Transverse colon (tissue), 4 donors: Measurements from ENCODE around the gene ELAVL2. TPM values are rescaled to one million over a fixed set of nuclear protein-coding genes. Genes with fewer than 3 reads are reported as not detected.

Experiments used
- DNase-seq: peaks from one replicate; pipeline ENCODE4 v3.0.0-alpha.2; 2019
- H3K27ac ChIP-seq, 4 donors: fragments of 200-600 bp; sonication (generic); 2 replicates each; pipeline ENCODE4 v1.5.1; 2016 to 2018; ENCODE audit warnings: inconsistent platforms in 4 of 4
- H3K27me3 ChIP-seq: fragments of 200-600 bp; sonication (generic); 2 replicates; pipeline ENCODE4 v1.5.1; 2017; ENCODE audit warnings: inconsistent platforms
- H3K36me3 ChIP-seq, 4 donors: fragments of 200-600 bp; sonication (generic); 2 replicates each; pipeline ENCODE4 v1.5.1; 2017 to 2019; ENCODE audit warnings: inconsistent platforms in 4 of 4
- H3K4me1 ChIP-seq, 4 donors: fragments of 200-600 bp; sonication (generic); 2 replicates each; pipeline ENCODE4 v1.5.1; 2017 to 2020; ENCODE audit warnings: inconsistent platforms in 4 of 4
- H3K4me3 ChIP-seq, 4 donors: fragments of 200-600 bp; sonication (generic); 1 replicate in 1 of 4; 2 replicates in 3 of 4; pipeline versions ENCODE4 v1.5.1 to v1.6.1; 2017 to 2019; ENCODE audit warnings: inconsistent platforms in 4 of 4
- H3K9me3 ChIP-seq, 2 donors: fragments of 200-600 bp; sonication (generic); 2 replicates each; pipeline ENCODE4 v1.5.1; 2017 to 2019; ENCODE audit warnings: inconsistent platforms in 2 of 2
- CTCF ChIP-seq, 5 experiments: fragments of 200-600 bp in 3 of 5; fragments of 450-650 bp in 2 of 5; sonication (generic) in 3 of 5; IDR thresholded peaks; 1 replicate in 2 of 5; 2 replicates in 3 of 5; pipeline ENCODE4 v1.5.1; 2016 to 2017; ENCODE audit warnings: antibody characterized with exemption in 5 of 5, inconsistent platforms in 3 of 5, mild to moderate bottlenecking in 2 of 5, moderate library complexity in 1 of 5
- EP300 ChIP-seq: sonication (generic); formaldehyde crosslinking; IDR thresholded peaks from one replicate; pipeline ENCODE4 v1.6.1; 2017; ENCODE audit warnings: antibody characterized with exemption, low read depth
- POLR2A ChIP-seq: fragments of 450-650 bp; IDR thresholded peaks from one replicate; pipeline ENCODE4 v1.6.1; 2016; ENCODE audit warnings: antibody characterized with exemption, mild to moderate bottlenecking, moderate library complexity
- POLR2AphosphoS5 ChIP-seq, 3 donors: sonication (generic); formaldehyde crosslinking; IDR thresholded peaks; one replicate each; pipeline ENCODE4 v1.6.1; 2016; ENCODE audit warnings: antibody characterized with exemption in 3 of 3
- WGBS, 2 donors: methylation state at CpG; one replicate each; pipeline ENCODE4 v1.1.5; 2018; ENCODE audit warnings: low coverage in 1 of 2; 5-methylcytosine and 5-hydroxymethylcytosine counted together
- in situ Hi-C, 4 donors: fragments of 200-750 bp; cut with MboI; loops; one replicate each; pipeline versions ENCODE4 v1.15.0 to v1.15.1; 2017; ENCODE audit warnings: low sequenced_read_pairs in 3 of 4, low pct_ligation_motif_present in 1 of 4, low pct_unique_long_range_greater_than_20kb in 1 of 4
- intact Hi-C: fragments of 100-400 bp; cut with DNase I; formaldehyde crosslinking; loops from one replicate; pipeline ENCODE4 v1.15.1; 2023; ENCODE audit warnings: low total_unique reads
- total RNA-seq, 4 donors: library from RNA; depleted of rRNA; stranded (reverse); fragments of >200 nt; gene quantifications; one replicate each; pipeline ENCODE4 v1.1.0, GENCODE V29; 2016

Gene ELAVL2
- total RNA-seq, 4 donors from 2014 or later = 0.41 to 2.2 (median 0.60) TPM; not detected in 1

- Histone ChIP-seq H3K4me3 (no peak overlapping the region), H3K4me1 (no peaks in the 10 kb centered on the region), H3K27me3 (no peaks in the 10 kb centered on the region), H3K27ac (no peak overlapping the region), H3K9me3 (no peaks in the 10 kb centered on the region), H3K36me3 (no peaks in the 10 kb centered on the region)
- TF ChIP-seq POLR2A (no peak), POLR2AphosphoS5 (IDR thresholded peaks at IDR 0.05) (no peak), EP300 (no peak), CTCF (IDR thresholded peaks at IDR 0.05) (no peak)
- no peak for DNase-seq
- in situ Hi-C loops (loop anchor here in 1 of 4 donors (10.0 kb wide), 1 partner anchor 63 kb away; no protein-coding TSS in a partner anchor), intact Hi-C loops (no loop called here)
Observed at GRCh38 chr9:23721466-23721865, 104.6 kb downstream of the ELAVL2 start.

- Histone ChIP-seq H3K4me3 (no peak overlapping the region), H3K36me3 (no peaks in the 10 kb centered on the region), H3K9me3 (no peaks in the 10 kb centered on the region), H3K27ac (no peak overlapping the region), H3K4me1 (no peaks in the 10 kb centered on the region), H3K27me3 (no peaks in the 10 kb centered on the region)
- DNase-seq = no peak
- in situ Hi-C loops (no loop called here), intact Hi-C loops (no loop called here)
- TF ChIP-seq POLR2A (no peak), EP300 (no peak), CTCF (IDR thresholded peaks at IDR 0.05) (no peak), POLR2AphosphoS5 (IDR thresholded peaks at IDR 0.05) (no peak)
- WGBS, 2 donors = 66 to 81% methylated on average over 2 of the region's 2 CpGs
Observed at GRCh38 chr9:23717505-23717904, 108.5 kb downstream of the ELAVL2 start.

DNA sequence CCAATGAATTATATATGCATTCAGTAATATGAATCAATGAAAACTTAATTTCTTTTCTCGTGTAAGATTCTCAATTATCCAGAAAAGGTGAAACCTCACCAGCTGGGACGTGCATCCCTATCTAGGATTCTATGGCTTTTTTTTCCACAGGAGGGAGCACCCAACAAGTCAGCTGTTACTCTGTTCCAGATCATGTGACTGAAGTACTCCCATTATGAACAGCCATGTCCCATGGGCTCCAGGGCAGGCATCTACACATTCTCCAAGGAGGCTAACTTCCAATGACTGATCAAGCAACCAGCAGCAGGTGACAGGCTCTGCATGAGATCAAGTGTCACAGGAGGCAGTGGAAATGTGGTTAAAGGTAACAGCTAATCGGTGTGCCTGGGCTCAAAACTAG lies 118.8 kb downstream of the ELAVL2 start:
- no peaks in the 10 kb centered on the region for H3K36me3 ChIP-seq
- TF ChIP-seq CTCF (IDR thresholded peaks at IDR 0.05) (no peak), POLR2AphosphoS5 (IDR thresholded peaks at IDR 0.05) (no peak), POLR2A (no peak), EP300 (no peak)
- DNase-seq = no peak
- no peaks in the 10 kb centered on the region for H3K9me3 ChIP-seq
- H3K27me3 ChIP-seq = no peaks in the 10 kb centered on the region
- H3K4me1 ChIP-seq = no peaks in the 10 kb centered on the region
- in situ Hi-C loops = no loop called here
- intact Hi-C loops = no loop called here
- WGBS, 2 donors = 86 to 90% methylated on average over 3 of the region's 3 CpGs
- no peak overlapping the region for H3K27ac ChIP-seq
- no peak overlapping the region for H3K4me3 ChIP-seq

GRCh38 chr9:23702311-23702922 lies 123.6 kb downstream of the ELAVL2 start:
- no peak for DNase-seq
- in situ Hi-C loops = no loop called here
- Histone ChIP-seq H3K4me3 (no peak overlapping the region), H3K27me3 (no peaks in the 10 kb centered on the region), H3K4me1 (no peaks in the 10 kb centered on the region), H3K36me3 (no peaks in the 10 kb centered on the region), H3K27ac (no peak overlapping the region), H3K9me3 (no peaks in the 10 kb centered on the region)
- WGBS, 2 donors = 91 to 96% methylated on average over 3 of the region's 3 CpGs
- intact Hi-C loops = no loop called here
- no peak for TF ChIP-seq EP300
- no peak for TF ChIP-seq POLR2AphosphoS5 (IDR thresholded peaks at IDR 0.05)
- TF ChIP-seq POLR2A = no peak
- no peak for TF ChIP-seq CTCF (IDR thresholded peaks at IDR 0.05)
